Ovary (tissue), 3 donors: ENCODE measurements around the gene RGS3.

ENCODE experiments used
- POLR2A ChIP-seq: fragments of 450-650 bp; IDR thresholded peaks from one replicate; pipeline ENCODE4 v1.6.1; 2017; ENCODE audit warnings: antibody characterized with exemption, mild to moderate bottlenecking, moderate library complexity
- TF ChIP-seq, protein P1 (sequence below), 3 donors: fragments of 450-650 bp in 2 of 3; fragments of 200-600 bp in 1 of 3; IDR thresholded peaks; one replicate each; pipeline versions ENCODE4 v1.5.1 to v1.8.0; 2016 to 2022; ENCODE audit warnings: antibody characterized with exemption in 3 of 3, mild to moderate bottlenecking in 1 of 3
- donor health status: DM: no; HTN: no; CAD: no.

DNA sequence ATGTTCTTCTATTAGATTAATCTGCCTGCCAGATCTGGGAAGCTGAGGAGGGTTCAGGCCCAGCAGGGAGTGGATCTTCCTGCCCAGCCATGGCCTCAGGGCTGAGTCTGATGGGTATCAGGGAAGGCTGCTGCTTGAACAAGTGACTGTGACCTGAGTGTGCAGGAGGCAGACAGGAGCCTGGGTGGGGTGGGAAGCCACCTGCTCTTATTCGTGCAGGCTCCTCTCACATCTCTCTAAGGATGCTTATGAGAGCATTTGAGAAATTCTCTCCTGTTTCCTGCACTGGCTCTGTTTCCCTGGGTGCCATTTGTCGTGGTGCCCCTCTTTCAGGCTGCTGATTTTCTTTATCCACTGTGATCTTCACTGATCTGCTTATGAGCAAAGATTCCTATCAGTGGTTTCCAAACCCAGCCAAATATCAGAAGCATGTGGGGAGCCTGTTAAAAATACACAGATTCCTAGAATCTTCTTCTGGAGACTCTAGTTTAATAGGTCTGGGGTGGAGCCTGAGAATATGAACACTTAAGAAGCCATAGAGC lies 2.1 kb downstream of the RGS3 start:
- TF ChIP-seq, protein P1, sequence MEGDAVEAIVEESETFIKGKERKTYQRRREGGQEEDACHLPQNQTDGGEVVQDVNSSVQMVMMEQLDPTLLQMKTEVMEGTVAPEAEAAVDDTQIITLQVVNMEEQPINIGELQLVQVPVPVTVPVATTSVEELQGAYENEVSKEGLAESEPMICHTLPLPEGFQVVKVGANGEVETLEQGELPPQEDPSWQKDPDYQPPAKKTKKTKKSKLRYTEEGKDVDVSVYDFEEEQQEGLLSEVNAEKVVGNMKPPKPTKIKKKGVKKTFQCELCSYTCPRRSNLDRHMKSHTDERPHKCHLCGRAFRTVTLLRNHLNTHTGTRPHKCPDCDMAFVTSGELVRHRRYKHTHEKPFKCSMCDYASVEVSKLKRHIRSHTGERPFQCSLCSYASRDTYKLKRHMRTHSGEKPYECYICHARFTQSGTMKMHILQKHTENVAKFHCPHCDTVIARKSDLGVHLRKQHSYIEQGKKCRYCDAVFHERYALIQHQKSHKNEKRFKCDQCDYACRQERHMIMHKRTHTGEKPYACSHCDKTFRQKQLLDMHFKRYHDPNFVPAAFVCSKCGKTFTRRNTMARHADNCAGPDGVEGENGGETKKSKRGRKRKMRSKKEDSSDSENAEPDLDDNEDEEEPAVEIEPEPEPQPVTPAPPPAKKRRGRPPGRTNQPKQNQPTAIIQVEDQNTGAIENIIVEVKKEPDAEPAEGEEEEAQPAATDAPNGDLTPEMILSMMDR (IDR thresholded peaks at IDR 0.05), result no peak
- no peak for TF ChIP-seq POLR2A
